HG03039 (cell line): ENCODE measurements around the gene IQGAP3.

Source experiments
- ATAC-seq: cut with Tn5 transposase; IDR thresholded peaks from one replicate; pipeline ENCODE4 v1.9.1; 2021; ENCODE audit warnings: mild to moderate bottlenecking, moderate library complexity; ENCODE audit not compliant: unreplicated experiment

IQGAP3 gene

DNA sequence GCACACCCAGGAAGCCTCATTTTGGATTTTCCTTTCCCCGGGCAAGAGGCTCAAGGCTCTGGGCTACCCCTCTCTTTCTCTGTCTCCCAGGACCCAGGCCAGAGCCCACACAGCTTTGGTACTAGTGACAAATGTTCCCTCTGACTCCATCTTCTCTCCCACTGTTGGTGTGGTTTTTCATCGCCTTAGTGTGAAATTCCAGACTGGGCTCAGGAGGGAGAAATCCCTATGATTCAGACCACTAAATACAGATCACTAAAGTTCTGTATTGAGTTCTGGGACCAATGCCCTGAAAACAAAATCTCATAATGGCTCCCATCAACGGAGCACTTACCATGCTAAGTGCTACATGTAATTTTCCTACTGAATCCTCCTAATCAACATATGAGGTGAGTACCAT is 26.1 kb downstream of the IQGAP3 start:
- no peak for ATAC-seq

DNA sequence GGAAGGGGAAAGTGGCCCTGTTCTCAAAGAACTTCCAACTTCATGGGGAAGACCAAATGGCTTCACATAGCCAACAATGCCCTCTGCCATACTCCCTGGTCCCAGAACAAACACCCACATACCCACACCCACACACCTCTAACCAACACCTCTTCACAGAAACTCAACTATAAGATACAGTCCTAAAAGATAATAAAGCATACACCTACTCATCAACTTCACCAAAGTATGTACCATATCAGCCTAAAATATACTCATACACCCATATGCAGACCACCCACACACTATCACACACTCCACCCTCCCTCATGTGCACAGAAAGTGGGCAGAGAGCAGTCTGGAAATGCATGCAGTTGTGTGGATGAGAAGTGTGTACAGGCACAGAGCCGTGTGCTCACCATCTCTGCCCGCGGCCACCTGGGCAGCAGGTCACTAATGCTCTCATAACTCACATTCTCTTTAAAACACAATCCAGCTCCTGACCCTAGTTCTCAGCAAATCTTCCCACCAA is 27.7 kb downstream of the IQGAP3 start:
- ATAC-seq, result no peak

DNA sequence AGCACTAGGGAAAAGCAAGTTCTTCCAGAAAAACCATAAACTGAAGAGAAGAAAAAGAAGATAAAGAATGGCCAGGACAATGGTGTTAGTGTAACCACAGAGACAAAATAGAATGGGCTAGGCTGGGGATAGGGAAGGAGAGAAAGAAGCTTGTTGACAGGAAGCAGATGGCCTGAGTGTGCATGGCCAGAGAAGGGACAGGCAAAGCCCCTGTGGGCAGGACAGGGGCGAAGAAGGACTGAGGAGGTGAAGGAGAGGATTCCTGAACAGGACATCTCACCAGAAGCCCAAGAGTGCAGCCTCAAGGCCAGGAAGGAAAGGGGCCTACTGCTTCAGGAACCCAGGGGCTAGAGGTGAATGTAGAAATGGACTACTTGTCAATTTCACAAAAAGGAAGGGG is 29.3 kb downstream of the IQGAP3 start:
- ATAC-seq, result no peak

DNA sequence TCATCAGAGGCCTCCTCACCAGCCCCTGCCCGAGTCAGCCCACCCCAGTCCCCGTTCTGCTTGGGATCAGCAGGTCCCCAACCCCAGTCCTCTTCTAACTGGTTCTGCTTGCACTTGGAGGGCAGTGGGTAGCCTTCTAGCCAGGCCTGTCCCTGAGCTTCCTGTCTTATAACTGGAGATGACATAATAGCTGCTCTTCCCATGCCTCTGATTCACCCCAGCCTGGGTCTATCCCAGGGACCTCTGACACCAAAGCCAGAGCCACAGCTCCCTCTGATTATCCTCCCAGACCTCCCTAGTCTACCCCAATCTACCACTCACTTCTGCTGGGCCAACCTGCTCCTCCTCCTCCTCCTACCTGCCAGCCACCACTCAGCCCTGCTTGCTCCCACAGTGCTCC is 31.4 kb downstream of the IQGAP3 start:
- no peak for ATAC-seq

DNA sequence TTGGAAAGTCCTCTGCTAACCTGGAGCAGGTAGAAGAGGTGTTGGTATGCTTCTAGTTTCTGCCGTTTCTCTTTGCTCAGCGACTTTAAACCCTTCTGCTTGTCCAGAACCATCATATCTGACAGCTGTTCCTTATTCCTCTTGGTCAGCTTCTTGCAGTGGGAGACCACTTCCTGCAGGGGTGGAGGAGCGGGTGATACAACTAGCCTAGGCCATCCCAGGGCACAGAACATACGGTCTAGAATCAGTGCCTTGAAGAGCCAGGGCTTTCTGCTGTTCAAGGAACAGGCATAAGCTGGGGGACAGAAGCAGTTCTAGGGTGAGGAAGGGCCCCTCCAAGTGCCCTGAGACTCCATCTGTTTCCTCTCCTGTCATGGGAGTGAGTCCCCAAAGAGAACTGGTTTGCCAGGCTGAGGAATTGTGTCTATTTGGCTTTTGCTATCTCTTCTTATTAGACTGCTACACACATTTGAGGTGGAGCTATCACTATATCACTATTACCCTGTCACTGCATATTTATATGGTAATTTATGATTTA is 32.5 kb downstream of the IQGAP3 start:
- ATAC-seq, result no peak

DNA sequence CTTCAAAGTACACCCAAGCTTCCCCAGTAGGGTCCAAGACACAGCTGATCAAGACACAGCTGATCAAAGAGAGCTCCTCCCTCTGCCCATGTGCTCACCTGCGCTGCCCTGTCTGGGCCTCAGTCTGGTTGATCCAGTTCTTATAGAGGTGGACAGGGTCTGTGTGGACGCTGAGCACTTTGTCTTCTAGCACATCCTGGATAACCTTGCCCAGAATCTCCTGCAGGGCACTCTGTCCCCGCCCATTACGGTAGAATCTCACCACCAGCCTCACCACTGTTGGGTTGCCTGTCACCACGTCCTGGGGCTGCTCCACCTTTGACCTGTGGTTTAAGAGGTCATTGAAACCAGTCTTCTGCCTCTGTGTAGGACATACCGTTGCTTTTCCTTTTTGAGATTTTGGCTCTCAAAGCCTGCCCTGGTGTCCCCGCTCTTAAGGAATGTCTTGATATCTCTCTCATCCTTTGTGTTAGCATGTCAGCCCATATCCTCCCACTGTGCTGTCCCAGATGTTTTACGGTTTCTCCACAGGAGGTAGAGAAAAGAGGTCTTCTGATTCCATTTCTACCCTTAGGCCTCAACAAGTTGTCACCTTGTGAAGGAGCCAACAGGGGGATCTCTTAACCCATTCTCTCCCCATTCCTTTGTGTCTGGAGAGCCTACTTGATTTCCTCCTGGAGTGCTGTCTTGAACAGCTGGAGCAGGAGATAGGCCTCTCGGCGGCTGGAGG is 33.5 kb downstream of the IQGAP3 start:
- ATAC-seq, result no peak

DNA sequence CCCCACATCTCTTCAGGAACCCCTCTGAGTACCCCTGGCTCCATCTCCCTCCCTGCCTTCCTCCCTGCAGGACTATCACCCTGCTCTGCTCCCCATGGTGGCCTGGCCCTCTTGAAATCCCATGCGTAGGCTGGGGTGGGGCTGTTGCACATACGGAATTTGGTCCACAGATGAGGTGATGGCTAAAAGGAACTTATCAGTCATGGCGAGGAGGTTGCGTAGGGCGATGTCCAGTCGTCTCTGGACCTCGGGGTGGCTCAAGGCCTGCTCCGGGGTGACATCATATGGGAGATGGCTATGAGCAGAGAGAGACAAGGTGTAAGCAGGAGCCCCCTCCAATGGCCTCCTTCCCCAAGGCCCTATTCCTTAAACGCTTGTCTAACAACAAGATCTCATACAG is 35.3 kb downstream of the IQGAP3 start:
- no peak for ATAC-seq

DNA sequence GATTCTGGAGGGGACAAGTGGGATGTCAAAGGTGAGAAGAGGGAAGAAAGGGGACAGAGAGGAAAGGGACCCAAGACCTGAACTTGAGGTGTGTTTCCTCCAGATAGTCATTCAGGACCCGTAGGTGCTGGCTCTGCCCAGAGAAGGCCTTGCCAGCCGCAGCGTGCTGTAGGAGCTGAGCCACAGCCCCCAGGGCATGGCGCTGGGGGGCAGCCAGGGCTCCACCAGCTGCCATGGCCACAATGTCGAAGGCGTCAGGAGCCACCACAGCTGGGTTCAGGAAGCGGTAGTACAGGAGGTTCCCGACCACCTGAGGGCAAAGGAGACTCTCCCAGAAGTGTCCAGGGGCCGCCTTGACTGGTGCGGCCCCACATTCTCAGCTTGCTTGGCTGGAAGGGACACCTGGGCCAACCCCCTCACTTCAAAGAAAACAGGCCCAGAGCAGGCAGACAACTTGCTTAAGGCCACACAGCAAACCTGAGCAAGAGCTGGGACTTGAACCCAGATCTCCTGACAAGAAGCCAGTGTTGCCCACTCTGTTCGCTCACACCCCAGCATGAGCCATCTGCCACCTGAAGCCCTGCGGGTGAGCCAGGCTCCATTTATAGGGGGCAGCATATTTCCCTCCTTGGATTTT is 37.8 kb downstream of the IQGAP3 start:
- ATAC-seq, result no peak

DNA sequence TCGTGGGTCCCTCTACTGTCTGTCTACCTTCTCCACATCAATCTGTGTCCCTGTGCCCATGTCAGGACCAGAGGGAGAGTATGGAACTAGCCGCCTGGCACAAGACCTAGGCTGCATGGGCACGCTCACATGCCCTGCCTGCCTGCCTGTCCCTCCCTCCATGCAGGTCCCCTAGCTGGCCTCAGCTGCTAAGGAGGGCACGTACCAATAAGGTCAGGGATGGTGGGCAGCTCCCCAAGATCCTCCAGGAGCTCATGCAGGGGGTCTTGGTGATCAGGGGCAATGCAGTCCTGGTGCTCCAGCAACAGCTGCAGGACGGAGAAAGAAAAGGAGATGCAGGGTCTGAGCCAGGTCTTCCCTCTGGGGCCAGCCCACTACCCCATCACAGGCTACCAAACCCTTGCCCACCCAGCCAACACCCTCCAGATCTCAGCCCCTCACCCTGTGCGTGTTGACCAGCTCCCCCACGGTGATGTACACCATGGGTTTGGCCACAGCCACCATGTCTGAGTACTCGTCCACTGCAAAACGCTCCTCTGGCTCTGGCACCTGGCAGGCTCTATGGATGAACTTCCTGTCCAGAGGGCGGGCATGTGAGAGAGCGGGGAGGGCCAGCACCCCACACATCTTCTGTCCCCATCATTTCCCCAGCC is 38.7 kb downstream of the IQGAP3 start:
- no peak for ATAC-seq

DNA sequence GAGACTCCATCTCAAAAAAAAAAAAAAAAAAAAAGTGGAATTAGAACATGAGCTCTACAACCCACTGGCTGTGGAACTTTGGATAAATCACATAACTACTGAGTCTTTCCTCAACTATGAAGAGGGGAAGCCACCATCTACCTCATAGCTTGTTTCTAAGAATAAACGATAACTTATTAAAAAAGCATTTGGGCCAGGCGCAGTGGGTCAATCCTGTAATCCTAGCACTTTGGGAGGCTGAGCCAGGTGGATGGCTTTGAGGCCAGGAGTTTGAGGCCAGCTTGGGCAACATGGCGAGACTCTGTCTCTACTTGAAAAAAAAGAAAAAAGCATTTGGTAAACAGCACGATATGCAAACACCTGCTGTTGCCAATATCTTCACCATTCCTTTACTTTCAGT is 40.0 kb downstream of the IQGAP3 start:
- ATAC-seq, result no peak

DNA sequence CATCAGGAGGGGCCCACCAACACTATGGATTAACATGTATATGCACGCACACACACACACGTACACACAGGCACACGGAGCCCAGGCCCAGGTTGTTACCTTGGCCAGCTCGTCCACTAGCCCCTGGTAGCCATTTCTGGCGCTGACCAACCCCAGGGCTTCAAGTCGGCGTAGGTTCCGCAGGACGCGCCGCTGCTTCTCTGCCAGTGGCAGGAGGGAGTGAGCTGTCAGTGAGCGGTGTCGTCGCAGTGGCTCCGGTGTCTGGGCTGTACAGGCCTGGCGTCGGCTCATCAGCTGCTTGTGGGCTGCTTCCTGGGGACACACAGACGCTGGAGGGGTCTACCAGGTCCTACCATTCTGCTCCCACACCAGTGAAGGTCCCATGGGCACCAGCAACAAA is 42.4 kb downstream of the IQGAP3 start:
- ATAC-seq, result no peak

DNA sequence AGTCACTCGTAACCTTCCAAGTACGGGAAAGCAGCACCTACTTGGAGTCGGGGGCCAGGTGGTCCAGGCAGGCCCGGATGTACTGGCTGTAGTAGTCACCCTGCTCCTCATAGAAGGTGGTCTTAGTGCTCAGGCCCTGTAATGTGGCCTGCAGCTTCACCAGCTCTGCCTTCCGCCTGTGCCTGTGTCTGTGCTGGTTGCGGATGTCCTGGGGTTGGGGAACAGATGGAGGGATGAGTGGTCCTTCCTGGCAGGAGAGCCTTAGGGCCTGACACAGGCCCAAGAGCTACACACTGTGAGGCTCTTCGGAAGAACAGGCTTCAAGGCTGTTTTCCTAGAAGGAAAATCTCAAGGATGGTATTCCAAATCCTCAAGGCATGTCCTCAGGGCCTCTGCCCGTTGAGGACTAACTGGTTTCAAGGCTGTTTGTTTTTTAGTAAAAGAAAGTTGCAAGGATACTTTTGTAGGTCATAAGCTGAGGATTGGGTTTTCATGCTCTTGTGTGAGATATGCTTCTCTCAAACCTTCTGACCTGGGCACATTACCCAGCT is 43.4 kb downstream of the IQGAP3 start:
- no peak for ATAC-seq

DNA sequence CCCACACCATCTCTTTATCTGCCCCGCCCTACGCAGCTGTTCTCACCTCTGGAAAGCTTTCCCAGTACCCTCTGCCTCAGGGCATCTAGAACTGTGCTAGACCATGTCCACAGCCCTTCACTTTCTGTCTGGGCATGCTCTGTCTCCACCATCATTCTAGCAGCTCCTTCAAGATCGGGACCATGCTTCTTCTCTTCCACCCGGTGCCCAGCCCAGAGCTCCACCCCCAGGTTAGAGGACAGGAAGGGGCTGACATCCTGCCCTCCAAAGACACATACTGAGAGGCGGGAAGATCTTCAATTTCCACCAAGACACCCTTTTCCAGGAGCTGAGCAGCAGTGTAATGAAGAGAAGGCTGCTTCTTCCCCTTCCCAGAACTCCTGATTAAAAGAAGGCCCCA is 44.1 kb downstream of the IQGAP3 start:
- ATAC-seq, result no peak

DNA sequence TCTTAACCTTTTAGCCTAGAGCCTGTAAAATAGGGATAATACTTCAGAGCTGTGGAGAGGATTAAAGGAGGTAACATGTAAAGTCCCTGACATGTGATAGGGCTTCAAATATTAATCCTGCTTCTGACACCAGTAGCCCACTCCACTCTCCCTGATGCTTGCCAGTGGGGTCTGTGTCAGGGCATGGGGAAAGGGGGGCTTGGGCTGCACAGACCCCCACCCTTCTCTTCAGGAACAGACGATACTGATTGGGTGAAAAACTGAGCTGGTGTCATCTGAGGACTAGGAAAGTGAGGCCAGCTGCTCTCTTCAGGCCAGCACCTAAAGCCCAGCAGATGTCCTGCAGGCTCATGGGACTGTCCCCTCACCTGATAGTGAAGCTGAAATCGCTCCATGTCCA is 44.8 kb downstream of the IQGAP3 start:
- ATAC-seq, result no peak

DNA sequence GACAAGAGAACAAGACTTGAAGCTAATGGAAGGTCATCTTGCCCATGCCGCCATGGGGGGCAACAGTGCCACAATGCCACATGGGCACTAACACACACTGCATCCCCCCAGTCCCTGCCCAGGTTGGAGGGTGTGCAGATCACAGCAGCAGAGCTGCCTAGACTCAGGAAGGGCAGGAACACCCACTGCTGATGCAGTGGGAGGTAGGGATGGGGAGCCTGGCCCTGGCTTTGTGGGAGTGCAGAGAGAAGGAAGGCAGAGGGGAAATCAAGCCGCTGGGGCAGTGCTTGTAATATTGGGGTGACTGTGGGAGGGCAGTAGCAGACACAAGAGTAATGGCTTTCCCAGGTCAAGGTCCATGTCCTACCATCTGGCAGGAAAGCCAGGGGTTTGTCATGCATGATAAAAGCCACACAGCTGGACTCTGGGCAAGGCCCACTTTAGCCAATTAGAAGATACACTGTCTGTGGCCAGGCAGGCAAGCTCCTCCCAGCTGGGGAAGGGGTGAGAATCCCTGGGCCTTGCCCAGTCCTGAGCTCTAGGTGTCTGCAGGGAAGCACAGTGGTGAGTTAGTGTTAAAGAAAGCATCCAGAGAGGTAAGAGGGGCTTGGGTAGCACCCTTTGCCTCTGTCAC is 46.4 kb downstream of the IQGAP3 start:
- no peak for ATAC-seq

DNA sequence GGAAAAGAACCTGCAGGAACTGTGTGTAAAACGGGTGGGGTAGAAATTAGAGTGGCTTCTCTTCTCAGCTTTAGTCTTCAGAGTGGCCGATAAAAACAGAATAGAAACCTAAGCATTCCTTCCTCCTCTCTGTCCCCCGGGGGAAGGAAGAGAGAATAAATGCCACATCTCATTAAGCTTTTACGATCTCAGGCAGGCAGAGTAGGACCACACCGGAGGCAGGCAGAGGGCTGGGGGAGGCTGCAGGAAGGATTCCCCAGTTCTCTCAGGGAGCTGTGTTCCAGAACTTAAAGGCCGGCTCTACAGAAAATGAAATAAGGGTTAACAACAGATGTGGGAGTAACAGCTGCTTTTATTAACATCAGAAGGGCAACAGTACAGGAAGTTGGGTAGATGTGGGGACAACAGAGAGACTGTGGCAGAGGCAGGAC is 47.3 kb downstream of the IQGAP3 start:
- no peak for ATAC-seq

DNA sequence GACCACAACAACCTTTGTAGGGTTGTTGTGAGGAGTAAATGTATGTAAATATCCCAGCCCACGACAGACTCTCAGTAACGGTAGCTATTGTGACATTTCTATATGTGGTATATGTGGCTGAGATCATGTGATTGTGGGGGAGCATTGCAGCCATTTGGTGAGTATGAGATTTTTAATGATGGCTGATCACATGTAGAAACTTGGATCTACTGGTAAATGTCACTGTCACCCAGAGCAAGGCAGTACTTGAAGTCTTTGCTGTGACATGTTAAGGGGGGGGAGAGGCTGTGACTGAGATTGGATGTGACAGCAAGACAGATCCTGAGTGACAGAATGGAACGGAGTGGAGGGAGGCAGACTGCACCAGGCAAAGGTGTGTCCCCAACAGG is 47.9 kb downstream of the IQGAP3 start:
- no peak for ATAC-seq

DNA sequence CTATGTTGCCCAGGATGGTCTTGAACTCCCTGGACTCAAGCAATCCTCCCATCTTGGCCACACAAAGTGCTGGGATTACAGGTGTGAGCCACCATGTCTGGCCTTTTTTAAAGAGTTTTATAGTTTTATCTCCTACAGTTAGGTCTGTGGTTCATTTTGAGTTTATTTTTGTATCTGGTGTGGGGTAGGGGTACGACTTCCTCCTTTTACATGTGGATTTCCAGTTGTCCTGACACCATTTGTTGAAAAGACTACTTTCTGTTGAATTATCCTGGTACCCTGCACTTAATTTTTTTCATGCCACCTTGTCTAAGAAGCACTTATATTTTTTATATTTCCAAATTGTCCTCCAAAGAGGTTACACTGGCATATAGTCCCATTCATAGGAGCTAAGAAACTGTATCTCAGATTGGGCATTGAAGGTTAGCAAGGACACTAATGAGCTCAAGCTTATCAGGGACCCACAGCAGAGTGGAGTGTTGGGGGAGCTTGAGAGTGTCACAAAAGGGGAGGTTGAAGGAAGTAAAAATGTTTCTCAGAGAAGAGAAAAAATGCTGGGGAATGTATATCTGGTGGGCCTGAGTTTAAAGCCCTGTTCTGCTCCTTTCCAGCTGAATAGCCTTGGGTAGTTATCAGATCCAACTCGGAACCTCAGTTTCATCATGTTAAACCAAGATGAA is 48.4 kb downstream of the IQGAP3 start:
- no peak for ATAC-seq

DNA sequence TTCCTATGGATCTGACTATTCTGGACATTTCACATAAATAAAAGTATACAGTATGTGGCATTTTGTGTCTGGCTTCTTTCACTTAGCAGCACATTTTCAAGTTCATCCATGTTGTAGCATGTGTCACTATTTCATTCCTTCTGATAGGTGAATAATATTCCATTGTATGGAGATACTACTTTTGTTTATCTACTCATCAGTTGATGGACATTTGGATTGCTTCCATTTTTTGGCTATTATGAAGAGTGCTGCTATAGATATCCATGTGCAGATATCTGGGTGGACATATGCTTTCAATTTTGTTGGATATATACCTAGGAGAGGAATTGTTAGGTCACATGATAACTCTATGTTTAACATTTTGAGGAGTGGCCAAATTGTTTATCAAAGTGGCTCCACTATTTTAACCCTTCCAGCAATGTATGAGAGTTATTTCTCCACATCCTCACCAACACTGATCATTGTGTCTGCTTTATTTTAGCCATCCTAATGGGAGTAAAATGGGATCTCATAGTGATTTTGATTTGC is 49.9 kb downstream of the IQGAP3 start:
- no peak for ATAC-seq

DNA sequence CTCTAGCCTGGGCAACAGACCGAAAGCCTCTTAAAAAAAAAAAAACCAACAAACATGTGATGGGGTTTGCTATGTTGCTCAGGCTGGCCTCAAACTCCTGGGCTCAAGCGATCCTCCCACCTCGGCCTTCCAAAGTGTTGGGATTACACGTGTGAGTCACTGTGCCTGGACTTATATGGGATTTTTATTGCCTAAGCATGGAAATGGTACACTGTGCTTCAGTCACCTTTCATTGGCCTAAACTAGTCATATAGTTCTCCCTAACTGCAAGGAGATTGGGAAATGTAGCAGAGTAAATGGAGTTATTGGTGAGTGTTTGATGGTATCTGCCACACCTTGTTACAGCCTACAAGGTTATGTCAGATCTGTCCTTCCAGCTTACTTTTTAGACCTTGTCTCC is 54.6 kb downstream of the IQGAP3 start:
- ATAC-seq, result no peak
